ENCODE results near the gene KLHL21. TPM values are rescaled to one million over a fixed set of nuclear protein-coding genes. Genes with fewer than 3 reads are reported as not detected.

The KLHL21 gene
- total RNA-seq, 1 experiment from 2014 or later = 27.5 TPM

DNA sequence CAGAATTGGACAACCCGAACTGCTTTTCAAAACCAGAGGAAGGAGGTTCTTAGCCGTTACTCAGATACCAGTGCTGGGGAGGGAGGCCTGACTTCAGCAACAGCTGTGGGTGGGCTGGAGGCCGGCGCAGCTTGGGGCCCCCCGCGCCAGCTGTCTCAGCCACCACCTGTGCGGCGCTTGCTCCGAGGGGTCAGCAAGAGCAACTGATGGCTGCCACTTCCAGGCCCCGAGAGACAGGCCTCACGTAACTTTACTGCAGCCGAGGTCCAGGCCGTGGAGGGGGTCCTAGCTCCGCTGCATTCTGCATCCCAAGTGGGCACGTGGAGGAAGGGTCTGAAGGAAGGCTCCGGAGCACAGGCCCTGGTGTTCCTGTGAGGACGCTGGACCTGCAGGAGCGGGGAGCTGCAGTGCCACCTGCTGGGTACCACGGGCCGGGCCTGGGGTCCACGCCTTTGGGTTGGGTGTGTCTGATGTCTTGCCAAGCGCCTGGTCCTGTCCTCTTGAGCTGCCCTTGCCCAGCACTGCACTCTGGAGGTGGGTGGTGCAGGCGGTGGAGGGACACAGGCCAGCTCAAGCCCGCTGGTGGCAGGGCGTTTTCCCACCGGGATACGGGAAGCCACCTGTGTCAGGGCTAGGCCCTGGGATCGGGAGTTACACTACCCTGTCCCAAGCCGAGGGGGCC, 31.8 kb upstream of the KLHL21 start (continued):
- TF ChIP-seq CBX3 (IDR thresholded peaks at IDR 0.05; ENCODE audit: low read depth) (no peak), SIN3A (IDR thresholded peaks at IDR 0.05; ENCODE audit: low read depth) (no peak), JUND (IDR thresholded peaks at IDR 0.05) (no peak), SP1 (IDR thresholded peaks at IDR 0.05; ENCODE audit: low read depth) (no peak)

DNA sequence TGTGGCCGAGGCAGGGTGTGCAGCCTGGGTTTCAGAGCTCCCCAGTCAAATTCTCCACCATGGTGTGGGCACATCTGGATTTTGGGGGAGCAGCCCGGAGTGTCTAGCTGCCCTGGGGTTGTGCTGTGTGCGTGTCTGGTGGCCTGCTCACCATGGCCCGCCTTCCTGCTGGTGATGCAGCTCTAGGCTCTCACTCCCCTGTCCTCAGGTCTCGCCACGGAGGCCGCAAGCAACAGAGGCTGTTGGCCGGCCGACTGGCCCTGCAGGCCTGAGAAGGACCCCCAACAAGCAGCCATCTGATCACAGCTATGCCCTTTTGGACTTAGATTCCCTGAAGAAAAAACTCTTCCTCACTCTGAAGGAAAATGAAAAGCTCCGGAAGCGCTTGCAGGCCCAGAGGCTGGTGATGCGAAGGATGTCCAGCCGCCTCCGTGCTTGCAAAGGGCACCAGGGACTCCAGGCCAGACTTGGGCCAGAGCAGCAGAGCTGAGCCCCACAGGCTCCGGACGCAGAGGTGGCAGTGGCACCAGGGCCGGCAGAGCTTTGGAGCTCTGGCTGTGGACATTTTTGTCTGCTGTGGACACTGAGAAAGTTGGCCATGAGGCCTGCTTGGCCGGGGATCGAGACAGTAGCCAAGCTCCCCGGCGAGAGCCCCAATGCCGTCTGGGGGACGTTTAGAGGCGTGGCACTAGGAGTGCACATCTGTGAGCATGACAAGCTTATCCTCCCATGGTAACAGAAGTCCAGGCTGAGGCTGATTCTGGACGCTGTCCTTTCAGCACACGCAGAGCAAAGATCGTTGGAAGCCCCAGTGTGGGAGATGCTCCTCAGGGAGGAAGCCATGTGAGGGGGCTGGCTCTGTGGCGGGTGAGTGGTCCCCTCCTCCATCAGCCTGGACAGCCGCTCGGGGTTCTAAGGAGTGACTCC, 30.2 kb upstream of the KLHL21 start:
- no peak overlapping the region for H3K4me2 ChIP-seq (ENCODE audit: low read length)
- H3K9me2 ChIP-seq (ENCODE audit: insufficient read depth) = no peaks in the 10 kb centered on the region
- TF ChIP-seq EZH2phosphoT487 (IDR thresholded peaks at IDR 0.05; ENCODE audit: borderline replicate concordance) (no peak), JUND (IDR thresholded peaks at IDR 0.05) (no peak), SP1 (IDR thresholded peaks at IDR 0.05; ENCODE audit: low read depth) (no peak), YY1 (IDR thresholded peaks at IDR 0.05; ENCODE audit: extremely low read depth, insufficient replicate concordance, low read depth, low read length) (no peak), SIN3A (IDR thresholded peaks at IDR 0.05; ENCODE audit: low read depth) (no peak), EGR1 (IDR thresholded peaks at IDR 0.05; ENCODE audit: low read depth) (no peak), POLR2AphosphoS5 (IDR thresholded peaks at IDR 0.05; ENCODE audit: low read depth, low read length) (no peak), ZFX (IDR thresholded peaks at IDR 0.05) (no peak)
- TF ChIP-seq, protein P1, sequence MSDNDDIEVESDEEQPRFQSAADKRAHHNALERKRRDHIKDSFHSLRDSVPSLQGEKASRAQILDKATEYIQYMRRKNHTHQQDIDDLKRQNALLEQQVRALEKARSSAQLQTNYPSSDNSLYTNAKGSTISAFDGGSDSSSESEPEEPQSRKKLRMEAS (IDR thresholded peaks at IDR 0.05) = no peak
- no peak for DNase-seq (ENCODE audit: low read depth, low spot score)
- no peaks in the 10 kb centered on the region for H3K9me3 ChIP-seq (ENCODE audit: control insufficient read depth in 1 of 2, insufficient read depth in 1 of 2, low read depth in 1 of 2, low read length in 2 of 2)
- no peaks in the 10 kb centered on the region for H3K27me3 ChIP-seq (ENCODE audit: insufficient read depth, low read length)
- peaks cover 2% of the 10 kb centered on the region; the same call in 1 of the 2 replicates for H3K79me2 ChIP-seq (ENCODE audit: insufficient read depth, low read length)
- H3K4me1 ChIP-seq (ENCODE audit: control insufficient read depth in 1 of 2, insufficient read depth in 2 of 2, low read length in 2 of 2) = no peaks in the 10 kb centered on the region
- no peak overlapping the region; the same call in 1 of the 2 replicates for H3K27ac ChIP-seq (ENCODE audit: low read depth, low read length)
- ATAC-seq = no peak
- POLR2A ChIA-PET = no interaction called here
- no peak overlapping the region for H3K4me3 ChIP-seq (replicated peaks in 1 of 2; ENCODE audit: low read depth in 1 of 2, low read length in 2 of 2)
- no TSS peak for BruUV-seq (replicated peaks)
- intact Hi-C loops (cut with micrococcal nuclease) = no loop called here
- no peak overlapping the region for H2AFZ ChIP-seq (ENCODE audit: low read depth, low read length, poor library complexity, severe bottlenecking)
- H4K20me1 ChIP-seq (ENCODE audit: insufficient read depth) = no peaks in the 10 kb centered on the region
- no peak overlapping the region for H3K9ac ChIP-seq (ENCODE audit: low read length)
- RAD21 ChIA-PET (ENCODE audit: low non-redundant PET in 1 of 2, low total read pairs in 2 of 2, uncharacterized antibody in 2 of 2, unreplicated experiment in 2 of 2) = no interaction called here
- CTCF ChIA-PET = interaction anchor here (1.3 kb wide), 1 partner anchor 160 kb away, joined by 3 read pairs; no protein-coding TSS in a partner anchor
- H3K36me3 ChIP-seq (ENCODE audit: control insufficient read depth in 1 of 2, insufficient read depth in 2 of 2, low read length in 2 of 2) = peaks cover 22 to 32% of the 10 kb centered on the region in 2 experiments; a peak in 3 of 4 replicates
